Activated B cell treated with CpG ODN at 0.5 μM for 24 hours (primary cell): ENCODE data around the gene ZSCAN29. TPM values are rescaled to one million over a fixed set of nuclear protein-coding genes. Genes with fewer than 3 reads are reported as not detected.

ENCODE experiments used
- ATAC-seq: fragments of 200-7000 bp; cut with Tn5 transposase; one replicate; pipeline ENCODE4 v1.10.0; 2021; ENCODE audit warnings: low read depth, mild to moderate bottlenecking, moderate library complexity
- CTCF ChIA-PET: fragments of 350-600 bp; sonication (Branson Sonifier 250); formaldehyde crosslinking; loops from one replicate; lab custom pipeline; 2021; ENCODE audit warnings: antibody characterized with exemption; lab: Charles Lee
- POLR2A ChIA-PET: fragments of 350-600 bp; sonication (Branson Sonifier 250); formaldehyde crosslinking; loops from one replicate; lab custom pipeline; 2021; ENCODE audit warnings: antibody characterized with exemption; lab: Charles Lee
- DNase-seq: peaks from one replicate; pipeline ENCODE4 v3.0.0; 2022
- H3K27ac Mint-ChIP-seq: one replicate; pipeline ENCODE4 v1.8.0; 2020; ENCODE audit warnings: mixed read lengths
- H3K27me3 Mint-ChIP-seq: one replicate; pipeline ENCODE4 v1.8.0; 2021; ENCODE audit warnings: mixed read lengths
- H3K36me3 Mint-ChIP-seq: one replicate; pipeline ENCODE4 v1.8.0; 2021; ENCODE audit warnings: low read depth, mixed read lengths
- H3K4me1 Mint-ChIP-seq: one replicate; pipeline ENCODE4 v1.8.0; 2021; ENCODE audit warnings: mixed read lengths
- H3K4me3 Mint-ChIP-seq: one replicate; pipeline ENCODE4 v1.8.0; 2020; ENCODE audit warnings: mild to moderate bottlenecking, mixed read lengths
- H3K9me3 Mint-ChIP-seq: one replicate; pipeline ENCODE4 v1.8.0; 2020; ENCODE audit warnings: mixed read lengths
- CTCF ChIP-seq: fragments of 200-600 bp; IDR thresholded peaks from one replicate; pipeline ENCODE4 v1.8.0; 2022; ENCODE audit warnings: antibody characterized with exemption, mild to moderate bottlenecking
- intact Hi-C: fragments of 100-400 bp; cut with micrococcal nuclease; formaldehyde crosslinking; loops from one replicate; pipeline ENCODE4 v1.15.1; 2024
- total RNA-seq: library from RNA; stranded (reverse); gene quantifications from 2 replicates; pipeline ENCODE4 v1.2.3, GENCODE V29; 2022

The ZSCAN29 gene
- total RNA-seq, 1 donor from 2014 or later: 50.6 TPM

GRCh38 chr15:43329960-43330779 is 40.7 kb downstream of the ZSCAN29 start, which contains the start of gene LCMT2:
Gene LCMT2 (minus strand): TSS chr15:43330573. CDS start chr15:43330489, 84 bp downstream.
- Mint-ChIP-seq H3K9me3 (no peaks in the 10 kb centered on the region), H3K36me3 (peaks cover 26% of the 10 kb centered on the region), H3K4me3 (peak within 1 kb of the TSS; percentile 97), H3K27ac (peak within 1 kb of the TSS; percentile 99), H3K27me3 (no peaks in the 10 kb centered on the region), H3K4me1 (peaks cover 32% of the 10 kb centered on the region)
- ChIA-PET POLR2A (interaction anchor here (1.8 kb wide), 1 partner anchor 1057 kb away, joined by 4 read pairs; the partner anchor contains the start of gene TMEM87A), CTCF (interaction anchor here (1.2 kb wide), 1 partner anchor 42 kb away, joined by 3 read pairs; no protein-coding TSS in a partner anchor)
- peak; percentile 85 for DNase-seq
- no peak for TF ChIP-seq CTCF
- intact Hi-C loops: loop anchor here (1.0 to 5.0 kb wide), 6 partner anchors 41 to 1058 kb away; partner anchors contain the start of genes CCNDBP1, GANC, TMEM87A and TP53BP1
- peak; percentile 85 for ATAC-seq

GRCh38 chr15:43329217-43329959 is 41.5 kb downstream of the ZSCAN29 start:
- H3K4me3 Mint-ChIP-seq: peak overlapping the region; percentile 97
- ChIA-PET CTCF (interaction anchor here (1.2 kb wide), 1 partner anchor 43 kb away, joined by 3 read pairs; no protein-coding TSS in a partner anchor), POLR2A (interaction anchor here (1.8 kb wide), 1 partner anchor 1056 kb away, joined by 4 read pairs; the partner anchor contains the start of gene TMEM87A)
- peaks cover 32% of the 10 kb centered on the region for H3K4me1 Mint-ChIP-seq
- no peak for TF ChIP-seq CTCF
- peaks cover 26% of the 10 kb centered on the region for H3K36me3 Mint-ChIP-seq
- intact Hi-C loops: no loop called here
- no peaks in the 10 kb centered on the region for H3K27me3 Mint-ChIP-seq
- no peaks in the 10 kb centered on the region for H3K9me3 Mint-ChIP-seq
- DNase-seq: no peak
- H3K27ac Mint-ChIP-seq: peak overlapping the region; percentile 99
- ATAC-seq: no peak

- H3K27ac Mint-ChIP-seq: no peak overlapping the region
- H3K9me3 Mint-ChIP-seq: no peaks in the 10 kb centered on the region
- no peak for ATAC-seq
- H3K4me1 Mint-ChIP-seq: peaks cover 19% of the 10 kb centered on the region
- ChIA-PET CTCF (no interaction called here), POLR2A (interaction anchor here (0.7 kb wide), 2 partner anchors 46 to 120 kb away, joined by 5 to 9 read pairs; partner anchors contain the start of genes TUBGCP4 and ZSCAN29)
- no peak for DNase-seq
- peaks cover 14% of the 10 kb centered on the region for H3K36me3 Mint-ChIP-seq
- no peaks in the 10 kb centered on the region for H3K27me3 Mint-ChIP-seq
- no peak for TF ChIP-seq CTCF
- intact Hi-C loops: no loop called here
- no peak overlapping the region for H3K4me3 Mint-ChIP-seq
These were observed 45.7 kb downstream of the ZSCAN29 start for GRCh38 chr15:43325039-43325684.

- no peaks in the 10 kb centered on the region for H3K9me3 Mint-ChIP-seq
- intact Hi-C loops: no loop called here
- H3K27ac Mint-ChIP-seq: no peak overlapping the region
- no peak overlapping the region for H3K4me3 Mint-ChIP-seq
- H3K27me3 Mint-ChIP-seq: peaks cover 5% of the 10 kb centered on the region
- H3K4me1 Mint-ChIP-seq: no peaks in the 10 kb centered on the region
- no peak for DNase-seq
- ATAC-seq: no peak
- no peak for TF ChIP-seq CTCF
- ChIA-PET POLR2A (no interaction called here), CTCF (no interaction called here)
- H3K36me3 Mint-ChIP-seq: no peaks in the 10 kb centered on the region
These were observed 51.7 kb downstream of the ZSCAN29 start for GRCh38 chr15:43318990-43319771.
